Measurements from ENCODE around the gene PIP4K2C. TPM values are rescaled to one million over a fixed set of nuclear protein-coding genes. Genes with fewer than 3 reads are reported as not detected.
A peak's percentile ranks its signal among the peaks of the same experiment; 100 is the strongest.

Gene PIP4K2C
- polyA plus RNA-seq, 1 experiment, result 33.1 TPM

- ChIA-PET CTCF (interaction anchor here (0.8 to 2.0 kb wide), 3 partner anchors 13 to 180 kb away, joined by 3 to 6 read pairs (median 3); partner anchors contain the start of gene B4GALNT1), POLR2A (interaction anchor here (0.5 to 1.8 kb wide), 3 partner anchors 10 to 44 kb away, joined by 4 to 10 read pairs (median 6); partner anchors contain the start of gene DDIT3)
- H3K27ac ChIP-seq (ENCODE audit: low read depth, low read length), result peak within 1 kb of the TSS; percentile 31
- peaks cover 4% of the 10 kb centered on the region; the same call in 1 of the 2 replicates for H3K9me3 ChIP-seq (ENCODE audit: control insufficient read depth, insufficient read depth, low read length)
- TF ChIP-seq CTCF (IDR thresholded peaks at IDR 0.05; ENCODE audit: low read depth, low read length), result no peak
- peak within 1 kb of the TSS; percentile 82 for H3K4me3 ChIP-seq (ENCODE audit: low read depth, low read length)
- DNase-seq (ENCODE audit: low read depth, low spot score), result peak; percentile 91
- H3K27me3 ChIP-seq (ENCODE audit: control insufficient read depth, insufficient read depth, low read length), result peaks cover 32% of the 10 kb centered on the region
Measured at GRCh38 chr12:57546438-57547287, 44.3 kb upstream of the PIP4K2C start, which contains the start of gene DCTN2. DCTN2 (minus strand) TSS chr12:57547192; CDS start chr12:57547063, 129 bp downstream.

- POLR2A ChIA-PET, result interaction anchor here (1.8 kb wide), 1 partner anchor 27 kb away, joined by 10 read pairs; the partner anchor contains the start of gene DDIT3
- no peak overlapping the region for H3K27ac ChIP-seq (ENCODE audit: low read depth, low read length)
Measured at GRCh38 chr12:57547288-57548012, 43.5 kb upstream of the PIP4K2C start.

GRCh38 chr12:57548013-57548315 lies 43.0 kb upstream of the PIP4K2C start:
- POLR2A ChIA-PET, result no interaction called here
- CTCF ChIA-PET, result no interaction called here

More at GRCh38 chr12:57547288-57548012, 43.5 kb upstream of the PIP4K2C start:
- peaks cover 4% of the 10 kb centered on the region; the same call in 1 of the 2 replicates for H3K9me3 ChIP-seq (ENCODE audit: control insufficient read depth, insufficient read depth, low read length)
- CTCF ChIA-PET, result interaction anchor here (1.0 to 2.0 kb wide), 2 partner anchors 12 to 86 kb away, joined by 3 to 6 read pairs; partner anchors contain the start of gene B4GALNT1
- H3K4me3 ChIP-seq (ENCODE audit: low read depth, low read length), result no peak overlapping the region
- H3K27me3 ChIP-seq (ENCODE audit: control insufficient read depth, insufficient read depth, low read length), result peaks cover 35% of the 10 kb centered on the region
- DNase-seq (ENCODE audit: low read depth, low spot score), result no peak
- no peak for TF ChIP-seq CTCF (IDR thresholded peaks at IDR 0.05; ENCODE audit: low read depth, low read length)

GRCh38 chr12:57548488-57548887 lies 42.5 kb upstream of the PIP4K2C start:
- DNase-seq (ENCODE audit: low read depth, low spot score), result no peak

More at GRCh38 chr12:57548013-57548315, 43.0 kb upstream of the PIP4K2C start:
- no peak for DNase-seq (ENCODE audit: low read depth, low spot score)
- Histone ChIP-seq H3K27ac (ENCODE audit: low read depth, low read length) (no peak overlapping the region), H3K4me3 (ENCODE audit: low read depth, low read length) (no peak overlapping the region), H3K9me3 (ENCODE audit: control insufficient read depth, insufficient read depth, low read length) (peaks cover 4% of the 10 kb centered on the region; the same call in 1 of the 2 replicates), H3K27me3 (ENCODE audit: control insufficient read depth, insufficient read depth, low read length) (peaks cover 37% of the 10 kb centered on the region)
- no peak for TF ChIP-seq CTCF (IDR thresholded peaks at IDR 0.05; ENCODE audit: low read depth, low read length)

More at GRCh38 chr12:57548488-57548887, 42.5 kb upstream of the PIP4K2C start:
- Histone ChIP-seq H3K9me3 (ENCODE audit: control insufficient read depth, insufficient read depth, low read length) (peaks cover 4% of the 10 kb centered on the region; the same call in 1 of the 2 replicates), H3K27ac (ENCODE audit: low read depth, low read length) (no peak overlapping the region), H3K4me3 (ENCODE audit: low read depth, low read length) (no peak overlapping the region), H3K27me3 (ENCODE audit: control insufficient read depth, insufficient read depth, low read length) (peaks cover 41% of the 10 kb centered on the region)
- ChIA-PET POLR2A (no interaction called here), CTCF (no interaction called here)
- no peak for TF ChIP-seq CTCF (IDR thresholded peaks at IDR 0.05; ENCODE audit: low read depth, low read length)

All from AG04450 (cell line).